ENCODE measurements around the gene MSL1.

- TF ChIP-seq, protein P1, sequence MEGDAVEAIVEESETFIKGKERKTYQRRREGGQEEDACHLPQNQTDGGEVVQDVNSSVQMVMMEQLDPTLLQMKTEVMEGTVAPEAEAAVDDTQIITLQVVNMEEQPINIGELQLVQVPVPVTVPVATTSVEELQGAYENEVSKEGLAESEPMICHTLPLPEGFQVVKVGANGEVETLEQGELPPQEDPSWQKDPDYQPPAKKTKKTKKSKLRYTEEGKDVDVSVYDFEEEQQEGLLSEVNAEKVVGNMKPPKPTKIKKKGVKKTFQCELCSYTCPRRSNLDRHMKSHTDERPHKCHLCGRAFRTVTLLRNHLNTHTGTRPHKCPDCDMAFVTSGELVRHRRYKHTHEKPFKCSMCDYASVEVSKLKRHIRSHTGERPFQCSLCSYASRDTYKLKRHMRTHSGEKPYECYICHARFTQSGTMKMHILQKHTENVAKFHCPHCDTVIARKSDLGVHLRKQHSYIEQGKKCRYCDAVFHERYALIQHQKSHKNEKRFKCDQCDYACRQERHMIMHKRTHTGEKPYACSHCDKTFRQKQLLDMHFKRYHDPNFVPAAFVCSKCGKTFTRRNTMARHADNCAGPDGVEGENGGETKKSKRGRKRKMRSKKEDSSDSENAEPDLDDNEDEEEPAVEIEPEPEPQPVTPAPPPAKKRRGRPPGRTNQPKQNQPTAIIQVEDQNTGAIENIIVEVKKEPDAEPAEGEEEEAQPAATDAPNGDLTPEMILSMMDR (IDR thresholded peaks at IDR 0.05): no peak
- TF ChIP-seq ZFX (IDR thresholded peaks at IDR 0.05; ENCODE audit: borderline replicate concordance): no peak
These were observed 46.0 kb downstream of the MSL1 start for GRCh38 chr17:40167685-40168261.

Data from 22Rv1 (cell line).